GM19099 (cell line): Measurements from ENCODE around the gene TMEM126B.
A peak's percentile ranks its signal among the peaks of the same experiment; 100 is the strongest.

Experiments
- POLR2A ChIP-seq: IDR thresholded peaks from 3 replicates; pipeline ENCODE4 v1.6.1; 2011; ENCODE audit warnings: low read depth; ENCODE audit not compliant: insufficient read length; ENCODE audit errors: extremely low read depth

The TMEM126B gene

GRCh38 chr11:85666687-85667086 is 38.3 kb downstream of the TMEM126B start:
- TF ChIP-seq POLR2A: no peak

- TF ChIP-seq POLR2A: no peak
These were observed 39.8 kb downstream of the TMEM126B start for GRCh38 chr11:85668157-85668556.

GRCh38 chr11:85672105-85672902 is 43.9 kb downstream of the TMEM126B start:
- no peak for TF ChIP-seq POLR2A

GRCh38 chr11:85673393-85673792 is 45.0 kb downstream of the TMEM126B start:
- TF ChIP-seq POLR2A: no peak

GRCh38 chr11:85679576-85679975 is 51.2 kb downstream of the TMEM126B start:
- TF ChIP-seq POLR2A: no peak

- TF ChIP-seq POLR2A: no peak
These were observed 52.5 kb downstream of the TMEM126B start for GRCh38 chr11:85680897-85681296.

GRCh38 chr11:85682330-85683305 is 54.2 kb downstream of the TMEM126B start:
- peak; percentile 57 for TF ChIP-seq POLR2A

- TF ChIP-seq POLR2A: no peak
These were observed 56.9 kb downstream of the TMEM126B start for GRCh38 chr11:85685125-85685819.

- TF ChIP-seq POLR2A: no peak
These were observed 57.5 kb downstream of the TMEM126B start, which contains the start of gene CCDC89 for GRCh38 chr11:85685820-85686459. TSS of gene CCDC89 (minus strand) at chr11:85686195. CDS start at chr11:85686130, 65 bp downstream.
